Right lung (tissue), 5 donors: ENCODE results near the gene RTP5. TPM values are rescaled to one million over a fixed set of nuclear protein-coding genes. Genes with fewer than 3 reads are reported as not detected.
"Not testable (repeated sequence)": the region's sequence is repeated elsewhere in the genome, so short reads cannot be mapped to it uniquely, and the experiment has no call there.

ENCODE experiments used
- DNase-seq, 2 donors: peaks; one replicate each; pipeline ENCODE4 v3.0.0-alpha.2; 2013
- polyA plus RNA-seq, 5 donors: library from polyadenylated mRNA; unstranded; fragments of 120-200 nt; gene quantifications; one replicate each; pipeline versions ENCODE4 v1.2.1 to v1.2.3, GENCODE V29; 2013; ENCODE audit warnings: inconsistent platforms in 1 of 5, low replicate concordance in 1 of 5; ENCODE audit not compliant: insufficient read length in 5 of 5, insufficient read depth in 1 of 5

Gene RTP5
- polyA plus RNA-seq, 5 donors: not detected

- DNase-seq: not testable (repeated sequence)
Measured at GRCh38 chr2:241922816-241923601, 53.5 kb downstream of the RTP5 start.

Other genes with a start within 250 kb of the RTP5 start
- gene THAP4, start 232.6 kb upstream of the RTP5 start, polyA plus RNA-seq: 10 to 100 TPM; 36.8 to 50.5 (median 41.9) TPM
- gene ATG4B, start 232.0 kb upstream of the RTP5 start, polyA plus RNA-seq: 10 to 100 TPM; 65.3 to 87.2 (median 77.6) TPM
- 10 to 100 TPM; 36.1 to 54.2 (median 46.0) TPM for gene DTYMK, start 182.9 kb upstream of the RTP5 start, polyA plus RNA-seq
- 10 to 100 TPM; 36.7 to 46.9 (median 43.2) TPM for gene ING5, start 167.7 kb upstream of the RTP5 start, polyA plus RNA-seq
- gene D2HGDH, start 135.1 kb upstream of the RTP5 start, polyA plus RNA-seq: 10 to 100 TPM; 24.8 to 43.9 (median 42.5) TPM
- gene GAL3ST2, start 92.9 kb upstream of the RTP5 start, polyA plus RNA-seq: under 1 TPM; 0.15 to 0.33 (median 0.27) TPM
- under 1 TPM; 0.07 to 0.49 (median 0.21) TPM for gene NEU4, start 60.5 kb upstream of the RTP5 start, polyA plus RNA-seq
- gene PDCD1, start 10.8 kb upstream of the RTP5 start, polyA plus RNA-seq: under 1 TPM; 0.17 to 0.46 (median 0.30) TPM